Lower leg skin (tissue), 4 donors: ENCODE results near the gene TMEM86B. TPM values are rescaled to one million over a fixed set of nuclear protein-coding genes. Genes with fewer than 3 reads are reported as not detected.

Experiments used
- DNase-seq, 2 donors: peaks; one replicate each; pipeline ENCODE4 v3.0.0-alpha.2; 2019; ENCODE audit warnings: low spot score in 2 of 2
- H3K4me3 ChIP-seq: fragments of 200-600 bp; sonication (generic); 2 replicates; pipeline ENCODE4 v1.5.1; 2017; ENCODE audit warnings: mild to moderate bottlenecking, low read depth; ENCODE audit not compliant: poor library complexity, severe bottlenecking
- POLR2A ChIP-seq, 2 donors: fragments of 450-650 bp; IDR thresholded peaks; one replicate each; pipeline ENCODE4 v1.6.1; 2016 to 2017; ENCODE audit warnings: antibody characterized with exemption in 2 of 2, mild to moderate bottlenecking in 1 of 2, moderate library complexity in 1 of 2
- WGBS, 2 donors: methylation state at CpG; one replicate each; pipeline ENCODE4 v1.1.5; 2018; 5-methylcytosine and 5-hydroxymethylcytosine counted together
- intact Hi-C: fragments of 100-400 bp; cut with DNase I; formaldehyde crosslinking; loops from one replicate; pipeline ENCODE4 v1.15.0; 2023; ENCODE audit warnings: low total_unique reads
- total RNA-seq, 4 donors: library from RNA; depleted of rRNA; stranded (reverse); fragments of >200 nt; gene quantifications; one replicate each; pipeline ENCODE4 v1.1.0, GENCODE V29; 2016
- TF ChIP-seq, protein P1 (sequence below), 3 donors: fragments of 450-650 bp; IDR thresholded peaks; one replicate each; pipeline ENCODE4 v1.5.1; 2016; ENCODE audit warnings: antibody characterized with exemption in 3 of 3, mild to moderate bottlenecking in 3 of 3, moderate library complexity in 2 of 3

TMEM86B gene
- total RNA-seq, 4 donors from 2014 or later = 1.1 to 2.4 (median 1.6) TPM

DNA sequence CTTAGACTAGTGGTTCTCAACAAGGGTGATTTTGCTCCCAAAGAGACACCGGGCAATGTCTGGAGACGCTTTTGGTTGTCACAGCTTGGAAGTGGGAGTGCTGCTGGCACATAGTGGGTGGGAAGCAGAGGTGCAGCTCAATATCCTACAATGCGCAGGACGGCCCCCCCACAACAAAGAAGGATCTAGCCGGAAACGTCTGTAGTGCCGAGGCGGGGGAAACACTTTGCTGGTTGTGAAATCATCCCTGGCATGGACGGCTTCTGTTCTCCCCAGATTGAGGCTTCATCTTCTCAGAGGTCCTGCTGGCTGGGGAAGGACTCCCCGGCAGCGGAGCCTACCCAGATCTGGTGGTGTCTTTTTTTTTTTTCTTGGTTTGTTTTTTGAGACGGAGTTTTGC, 35.1 kb downstream of the TMEM86B start:
- DNase-seq = no peak
- intact Hi-C loops = no loop called here
- TF ChIP-seq, protein P1, sequence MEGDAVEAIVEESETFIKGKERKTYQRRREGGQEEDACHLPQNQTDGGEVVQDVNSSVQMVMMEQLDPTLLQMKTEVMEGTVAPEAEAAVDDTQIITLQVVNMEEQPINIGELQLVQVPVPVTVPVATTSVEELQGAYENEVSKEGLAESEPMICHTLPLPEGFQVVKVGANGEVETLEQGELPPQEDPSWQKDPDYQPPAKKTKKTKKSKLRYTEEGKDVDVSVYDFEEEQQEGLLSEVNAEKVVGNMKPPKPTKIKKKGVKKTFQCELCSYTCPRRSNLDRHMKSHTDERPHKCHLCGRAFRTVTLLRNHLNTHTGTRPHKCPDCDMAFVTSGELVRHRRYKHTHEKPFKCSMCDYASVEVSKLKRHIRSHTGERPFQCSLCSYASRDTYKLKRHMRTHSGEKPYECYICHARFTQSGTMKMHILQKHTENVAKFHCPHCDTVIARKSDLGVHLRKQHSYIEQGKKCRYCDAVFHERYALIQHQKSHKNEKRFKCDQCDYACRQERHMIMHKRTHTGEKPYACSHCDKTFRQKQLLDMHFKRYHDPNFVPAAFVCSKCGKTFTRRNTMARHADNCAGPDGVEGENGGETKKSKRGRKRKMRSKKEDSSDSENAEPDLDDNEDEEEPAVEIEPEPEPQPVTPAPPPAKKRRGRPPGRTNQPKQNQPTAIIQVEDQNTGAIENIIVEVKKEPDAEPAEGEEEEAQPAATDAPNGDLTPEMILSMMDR (IDR thresholded peaks at IDR 0.05) = no peak
- TF ChIP-seq POLR2A (IDR thresholded peaks at IDR 0.05) = no peak
- H3K4me3 ChIP-seq = no peak overlapping the region
- 69 to 83% methylated on average over 12 of the region's 12 CpGs for WGBS, 2 donors

DNA sequence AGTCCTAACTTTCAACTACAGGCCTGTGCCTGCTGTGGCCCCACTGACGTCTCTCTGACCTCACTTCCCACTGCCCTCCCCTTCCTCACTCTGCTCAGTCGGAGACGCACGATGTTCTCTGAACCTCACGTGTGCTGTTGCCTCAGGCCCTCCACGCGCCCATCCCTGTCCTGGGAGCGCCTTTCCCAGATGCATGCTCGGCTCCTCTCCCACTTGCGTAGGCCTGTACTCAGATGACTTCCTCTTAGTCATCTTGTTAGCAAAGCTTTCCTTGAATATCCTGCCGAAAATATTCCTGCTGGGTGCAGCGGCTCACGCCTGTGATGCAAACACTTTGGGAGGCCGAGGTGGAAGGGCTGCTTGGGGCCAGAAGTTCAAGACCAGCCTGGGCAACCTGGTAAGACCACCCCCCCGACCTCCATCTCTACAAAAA, 39.1 kb downstream of the TMEM86B start:
- peak; percentile 84 to 93 for DNase-seq
- 24 to 37% methylated on average over 15 of the region's 15 CpGs for WGBS, 2 donors
- TF ChIP-seq, protein P1 (IDR thresholded peaks at IDR 0.05) = no peak
- no peak for TF ChIP-seq POLR2A (IDR thresholded peaks at IDR 0.05)
- intact Hi-C loops = no loop called here
- no peak overlapping the region for H3K4me3 ChIP-seq

DNA sequence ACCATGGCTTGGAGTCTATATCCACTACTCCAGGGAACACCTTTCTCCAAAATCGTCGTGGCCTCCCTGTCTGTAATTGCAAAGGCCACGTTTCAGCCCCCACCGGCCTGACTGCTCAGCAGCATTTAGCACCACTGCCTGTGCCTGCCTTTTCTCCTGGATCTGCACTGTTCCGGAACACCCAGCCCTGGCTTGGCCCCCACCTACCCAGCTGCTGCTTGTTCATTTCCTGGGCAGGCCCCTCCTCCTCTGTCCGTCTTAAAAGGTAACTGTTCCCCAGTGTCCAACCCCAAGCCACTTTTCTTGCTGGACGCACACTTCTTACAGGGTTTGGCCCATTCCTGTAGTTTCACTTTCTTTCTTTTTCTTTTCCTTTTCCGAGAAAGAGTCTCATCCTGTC, 39.9 kb downstream of the TMEM86B start:
- no peak for DNase-seq
- H3K4me3 ChIP-seq = no peak overlapping the region
- no peak for TF ChIP-seq POLR2A (IDR thresholded peaks at IDR 0.05)
- TF ChIP-seq, protein P1 (IDR thresholded peaks at IDR 0.05) = no peak
- intact Hi-C loops = no loop called here
- 56 to 59% methylated on average over 8 of the region's 8 CpGs for WGBS, 2 donors

GRCh38 chr19:55186080-55186479, 42.5 kb downstream of the TMEM86B start:
- no peak overlapping the region for H3K4me3 ChIP-seq
- intact Hi-C loops = no loop called here
- no peak for TF ChIP-seq POLR2A (IDR thresholded peaks at IDR 0.05)
- TF ChIP-seq, protein P1 (IDR thresholded peaks at IDR 0.05) = no peak
- no peak for DNase-seq
- WGBS, 2 donors = 76 to 87% methylated on average over 12 of the region's 12 CpGs

GRCh38 chr19:55181740-55182139, 46.8 kb downstream of the TMEM86B start:
- TF ChIP-seq, protein P1 (IDR thresholded peaks at IDR 0.05) = no peak
- no peak for TF ChIP-seq POLR2A (IDR thresholded peaks at IDR 0.05)
- no peak for DNase-seq
- intact Hi-C loops = no loop called here
- H3K4me3 ChIP-seq = no peak overlapping the region
- WGBS, 2 donors = 72 to 77% methylated on average over 19 to 20 of the region's 20 CpGs
